Retinal pigment epithelial cell (primary cell): ENCODE results near the gene USP11.

Experiments used
- DNase-seq: peaks from one replicate; pipeline ENCODE4 v3.0.0-alpha.2; 2010; ENCODE audit warnings: low read depth
- H3K4me3 ChIP-seq: 2 replicates; pipeline ENCODE4 v1.5.1; 2011; ENCODE audit warnings: mild to moderate bottlenecking, low read length, control low read depth, moderate library complexity
- CTCF ChIP-seq: conservative IDR thresholded peaks from 2 replicates; pipeline ENCODE4 v1.5.1; 2011; ENCODE audit warnings: low read depth, low read length, control low read depth, inconsistent platforms

The USP11 gene

GRCh38 chrX:47224896-47225290 is 7.9 kb upstream of the USP11 start:
- no peak for TF ChIP-seq CTCF
- H3K4me3 ChIP-seq = no peak overlapping the region
- no peak for DNase-seq

GRCh38 chrX:47226071-47226470 is 6.7 kb upstream of the USP11 start:
- no peak for TF ChIP-seq CTCF
- no peak for DNase-seq
- no peak overlapping the region for H3K4me3 ChIP-seq

- H3K4me3 ChIP-seq = no peak overlapping the region
- TF ChIP-seq CTCF = no peak
These were observed 6.1 kb upstream of the USP11 start for GRCh38 chrX:47226531-47227333.

GRCh38 chrX:47227334-47227583 is 5.5 kb upstream of the USP11 start:
- DNase-seq = no peak
- no peak for TF ChIP-seq CTCF
- no peak overlapping the region for H3K4me3 ChIP-seq

More at GRCh38 chrX:47226531-47227333, 6.1 kb upstream of the USP11 start:
- no peak for DNase-seq

- no peak for TF ChIP-seq CTCF
- DNase-seq = no peak
- no peak overlapping the region for H3K4me3 ChIP-seq
These were observed 4.1 kb upstream of the USP11 start for GRCh38 chrX:47228550-47229270.

GRCh38 chrX:47229427-47229826 is 3.4 kb upstream of the USP11 start:
- H3K4me3 ChIP-seq = no peak overlapping the region
- no peak for DNase-seq
- no peak for TF ChIP-seq CTCF

GRCh38 chrX:47230136-47230868 is 2.5 kb upstream of the USP11 start:
- H3K4me3 ChIP-seq = no peak overlapping the region
- no peak for DNase-seq
- no peak for TF ChIP-seq CTCF
